Measurements from ENCODE around the gene BLZF1. TPM values are rescaled to one million over a fixed set of nuclear protein-coding genes. Genes with fewer than 3 reads are reported as not detected.
A peak's percentile ranks its signal among the peaks of the same experiment; 100 is the strongest.

BLZF1 gene
- total RNA-seq, 2 donors from 2014 or later = 22.3 to 27.8 TPM

DNA sequence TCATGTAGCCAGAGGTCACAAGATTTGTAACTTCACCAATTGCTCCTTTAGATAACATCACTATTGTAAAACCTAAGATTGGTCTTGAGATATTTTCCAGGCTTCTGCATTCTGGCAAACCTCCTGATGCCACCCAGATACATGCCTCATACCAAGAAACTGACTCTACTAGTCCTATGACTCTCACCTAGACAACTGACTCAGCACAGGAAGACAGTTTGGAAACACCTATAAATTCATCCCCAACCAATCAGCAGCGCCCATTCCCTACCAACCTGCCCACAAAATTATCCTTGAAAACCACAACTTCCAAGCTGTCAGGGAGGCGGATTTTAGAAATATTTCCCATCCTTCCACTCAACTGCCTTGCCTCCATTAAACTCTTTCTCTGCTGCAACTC is 3.0 kb upstream of the BLZF1 start:
- no peak for TF ChIP-seq CTCF (IDR thresholded peaks at IDR 0.05)

DNA sequence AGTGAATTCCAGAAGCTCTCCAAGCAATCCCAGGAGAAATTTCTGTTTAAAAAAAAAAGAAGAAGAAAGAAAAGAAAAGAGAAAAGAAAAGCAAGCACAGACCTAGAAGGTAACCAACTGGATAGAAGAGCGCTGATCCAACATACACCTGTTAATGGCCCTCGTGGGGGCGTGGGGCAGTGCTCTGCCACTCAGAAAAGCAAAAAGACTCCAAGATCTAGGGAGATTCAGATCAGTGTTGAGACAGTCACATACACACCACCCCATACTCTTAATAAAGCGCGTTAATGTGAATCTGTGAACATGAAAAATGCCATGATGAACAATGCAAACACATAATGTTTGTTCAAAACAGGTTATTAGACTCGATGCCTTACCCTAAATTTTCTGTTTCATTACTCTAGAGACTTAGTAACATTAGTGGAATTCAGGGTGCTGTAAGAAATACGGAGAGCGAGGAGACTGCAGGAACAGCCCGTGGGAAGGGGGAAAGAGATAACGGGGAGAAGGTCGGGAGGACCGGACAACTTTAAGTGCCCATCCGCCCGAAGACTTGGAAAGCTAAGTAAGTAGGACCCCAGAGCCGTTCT is 804 bp upstream of the BLZF1 start:
- Histone ChIP-seq H3K9me3 (no peaks in the 10 kb centered on the region), H3K4me1 (ENCODE audit: control insufficient read depth in 1 of 2, low read depth in 2 of 2) (peaks cover 21 to 28% of the 10 kb centered on the region in 2 donors), H3K27me3 (replicated peaks; ENCODE audit: insufficient read depth) (no peaks in the 10 kb centered on the region), H3K4me3 (peak overlapping the region; percentile 84), H3K27ac (peak overlapping the region; percentile 65 to 72), H3K36me3 (peaks cover 8% of the 10 kb centered on the region)
- DNase-seq (ENCODE audit: low spot score) (no peak), ATAC-seq (ENCODE audit: insufficient number of reproducible peaks, low FRiP score, low read depth) (no peak)
- TF ChIP-seq CTCF (IDR thresholded peaks at IDR 0.05) = no peak

More for the DNA sequence above, 3.0 kb upstream of the BLZF1 start:
- Histone ChIP-seq H3K4me1 (ENCODE audit: control insufficient read depth in 1 of 2, low read depth in 2 of 2) (peaks cover 19 to 24% of the 10 kb centered on the region in 2 donors), H3K36me3 (peaks cover 1% of the 10 kb centered on the region), H3K4me3 (no peak overlapping the region), H3K27ac (no peak overlapping the region), H3K9me3 (no peaks in the 10 kb centered on the region), H3K27me3 (replicated peaks; ENCODE audit: insufficient read depth) (no peaks in the 10 kb centered on the region)
- ATAC-seq (ENCODE audit: insufficient number of reproducible peaks, low FRiP score, low read depth) (no peak), DNase-seq (ENCODE audit: low spot score) (no peak)

DNA sequence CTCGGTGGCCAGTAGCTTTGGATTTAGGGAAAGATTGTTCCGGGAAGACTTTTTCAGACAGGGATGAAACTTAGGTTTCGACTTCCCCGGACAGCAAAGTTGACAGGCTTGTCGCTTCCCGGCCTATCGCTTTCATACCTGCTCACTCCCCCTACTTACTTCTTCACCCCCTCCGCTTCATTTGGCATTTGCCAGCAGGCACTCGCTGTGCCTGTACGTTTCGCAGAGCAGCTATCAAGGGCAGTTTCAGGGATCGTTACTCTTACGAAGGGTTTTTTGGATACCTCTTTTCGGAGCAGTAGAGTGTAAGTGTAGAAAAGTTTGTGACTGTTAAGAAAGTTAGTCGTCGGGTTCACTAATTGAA is 393 bp downstream of the BLZF1 start:
- ATAC-seq (ENCODE audit: insufficient number of reproducible peaks, low FRiP score, low read depth) = no peak
- Histone ChIP-seq H3K4me3 (peak overlapping the region; percentile 84), H3K4me1 (ENCODE audit: control insufficient read depth in 1 of 2, low read depth in 2 of 2) (peaks cover 21 to 28% of the 10 kb centered on the region in 2 donors)

DNA sequence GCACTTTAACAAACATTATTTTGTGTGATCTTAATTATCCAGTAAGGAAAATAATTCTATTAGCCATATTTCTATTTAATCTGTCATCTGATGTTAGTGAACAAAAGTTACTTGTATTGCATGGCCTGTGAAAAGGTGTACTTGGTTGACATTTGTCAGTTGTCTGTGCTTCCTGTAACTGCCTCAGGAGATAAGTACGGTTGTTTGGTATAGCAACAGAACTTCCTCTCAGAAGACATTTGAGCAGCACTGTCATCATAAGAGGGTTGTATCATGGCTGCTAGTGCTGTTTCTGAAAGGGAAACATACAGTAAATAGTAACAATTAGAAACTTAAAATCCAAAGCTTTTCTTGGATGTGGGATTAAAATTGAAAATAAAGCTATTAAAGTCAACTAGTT is 3.4 kb downstream of the BLZF1 start:
- Histone ChIP-seq H3K4me3 (no peak overlapping the region), H3K4me1 (ENCODE audit: control insufficient read depth in 1 of 2, low read depth in 2 of 2) (peaks cover 18 to 28% of the 10 kb centered on the region in 2 donors), H3K36me3 (peaks cover 14% of the 10 kb centered on the region), H3K9me3 (no peaks in the 10 kb centered on the region), H3K27ac (no peak overlapping the region), H3K27me3 (replicated peaks; ENCODE audit: insufficient read depth) (no peaks in the 10 kb centered on the region)
- no peak for TF ChIP-seq CTCF (IDR thresholded peaks at IDR 0.05)
- DNase-seq (ENCODE audit: low spot score) = no peak
- no peak for ATAC-seq (ENCODE audit: insufficient number of reproducible peaks, low FRiP score, low read depth)

More for the DNA sequence above, 393 bp downstream of the BLZF1 start:
- Histone ChIP-seq H3K36me3 (peaks cover 11% of the 10 kb centered on the region), H3K27ac (peak overlapping the region; percentile 72 to 85), H3K27me3 (replicated peaks; ENCODE audit: insufficient read depth) (no peaks in the 10 kb centered on the region), H3K9me3 (no peaks in the 10 kb centered on the region)
- DNase-seq (ENCODE audit: low spot score) = no peak
- TF ChIP-seq CTCF (IDR thresholded peaks at IDR 0.05) = no peak

DNA sequence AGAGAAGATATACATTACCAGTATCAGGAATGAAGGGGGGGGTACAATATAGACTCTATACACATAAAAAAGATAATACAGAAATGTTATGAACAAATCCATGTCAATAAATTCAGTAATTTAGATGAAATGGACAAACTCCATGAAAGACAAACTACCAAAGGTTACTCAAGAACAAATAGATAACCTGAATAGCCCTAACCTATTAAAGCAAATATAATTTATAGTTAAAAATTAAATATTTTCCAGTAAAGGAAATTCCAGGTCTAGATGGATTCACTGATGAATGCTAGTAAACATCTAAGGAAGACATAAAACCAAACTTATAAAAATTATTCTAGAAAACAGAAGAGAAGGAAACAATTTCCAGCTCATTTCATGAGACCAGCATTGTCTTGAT is 13.2 kb downstream of the BLZF1 start:
- Histone ChIP-seq H3K27ac (no peak overlapping the region), H3K4me3 (no peak overlapping the region), H3K27me3 (replicated peaks; ENCODE audit: insufficient read depth) (no peaks in the 10 kb centered on the region), H3K9me3 (no peaks in the 10 kb centered on the region), H3K36me3 (peaks cover 46% of the 10 kb centered on the region), H3K4me1 (ENCODE audit: control insufficient read depth in 1 of 2, low read depth in 2 of 2) (no peaks in the 10 kb centered on the region)
- no peak for TF ChIP-seq CTCF (IDR thresholded peaks at IDR 0.05)
- ATAC-seq (ENCODE audit: insufficient number of reproducible peaks, low FRiP score, low read depth) (no peak), DNase-seq (ENCODE audit: low spot score) (no peak)
